Fibroblast of lung (primary cell): ENCODE results near the gene FAM209A.

Experiments used
- CTCF ChIP-seq, 2 donors: IDR thresholded peaks in 1 of 2; conservative IDR thresholded peaks in 1 of 2; 1 replicate in 1 of 2; 2 replicates in 1 of 2; pipeline ENCODE4 v1.5.1; 2011 to 2012; ENCODE audit warnings: low read length in 2 of 2, control low read depth in 1 of 2, inconsistent platforms in 1 of 2, low read depth in 1 of 2, mild to moderate bottlenecking in 1 of 2
- EZH2 ChIP-seq: IDR thresholded peaks from 2 replicates; pipeline ENCODE4 v1.5.1; 2012; ENCODE audit warnings: low read length, control low read depth, mild to moderate bottlenecking; ENCODE audit errors: missing control alignments

GRCh38 chr20:56570832-56571231, 46.3 kb downstream of the FAM209A start:
- TF ChIP-seq CTCF (conservative IDR thresholded peaks at IDR 0.05 in 1 of 2, IDR thresholded peaks at IDR 0.05 in 1 of 2; ENCODE audit: low read depth in 1 of 2, low read length in 2 of 2) (no peak), EZH2 (no peak)
